OCI-LY3 (cell line): ENCODE measurements around the gene TMCC1.

Experiments used
- H2AFZ ChIP-seq: fragments of 200-600, 300-600 bp; shearing (Covaris generic); 2 replicates; pipeline ENCODE4 v1.6.0; 2014; ENCODE audit warnings: antibody characterized with exemption, low read depth, low read length
- H3K27ac ChIP-seq: fragments of 200-600, 300-600 bp; sonication (generic); 2 replicates; pipeline ENCODE4 v1.5.1; 2014; ENCODE audit warnings: mild to moderate bottlenecking, low read length, moderate library complexity, mixed read lengths
- H3K27me3 ChIP-seq: fragments of 200-600, 300-600 bp; sonication (generic); 2 replicates; pipeline ENCODE4 v1.6.1; 2014; ENCODE audit warnings: low read depth, low read length, mixed read lengths
- H3K36me3 ChIP-seq: fragments of 200-600, 300-600 bp; sonication (generic); replicated peaks from 2 replicates; pipeline ENCODE3; 2014; ENCODE audit warnings: low read depth, low read length, mixed read lengths
- H3K4me1 ChIP-seq: fragments of 300-600, 200-600 bp; sonication (generic); 2 replicates; pipeline ENCODE4 v1.6.1; 2014; ENCODE audit warnings: low read length, mixed read lengths
- H3K4me2 ChIP-seq: fragments of 200-600, 300-600 bp; sonication (generic); 2 replicates; pipeline ENCODE4 v1.6.1; 2014; ENCODE audit warnings: low read length, mixed read lengths
- H3K4me3 ChIP-seq: fragments of 300-600, 200-600 bp; sonication (generic); 2 replicates; pipeline ENCODE4 v1.5.1; 2014; ENCODE audit warnings: antibody characterized with exemption, mild to moderate bottlenecking, low read length, moderate library complexity
- H3K79me2 ChIP-seq: fragments of 300-600, 200-600 bp; shearing (Covaris generic); 2 replicates; pipeline ENCODE4 v1.6.1; 2014; ENCODE audit warnings: mild to moderate bottlenecking, low read length, mixed read lengths
- H3K9ac ChIP-seq: fragments of 300-600, 200-600 bp; shearing (Covaris generic); 2 replicates; pipeline ENCODE4 v1.6.0; 2014; ENCODE audit warnings: mild to moderate bottlenecking, low read length, moderate library complexity
- H3K9me3 ChIP-seq: fragments of 200-600, 300-600 bp; shearing (Covaris generic); 2 replicates; pipeline ENCODE4 v1.6.1; 2014; ENCODE audit warnings: low read length, mixed read lengths; ENCODE audit not compliant: insufficient read depth
- H4K20me1 ChIP-seq: fragments of 200-600, 300-600 bp; sonication (generic); 2 replicates; pipeline ENCODE4 v1.6.1; 2016; ENCODE audit warnings: low read length, mixed read lengths; ENCODE audit not compliant: insufficient read depth
- EZH2phosphoT487 ChIP-seq: fragments of 200-600 bp; shearing (Covaris generic); IDR thresholded peaks from 2 replicates; pipeline ENCODE4 v1.6.1; 2018; ENCODE audit warnings: antibody characterized with exemption, mixed run types, low read depth
- TF ChIP-seq, protein P1 (sequence below): fragments of 200-600, 300-600 bp; sonication (generic); IDR thresholded peaks from 2 replicates; pipeline ENCODE4 v1.5.1; 2014; ENCODE audit warnings: antibody characterized with exemption, low read length, low read depth

TMCC1 gene

GRCh38 chr3:129607391-129608068 is 286.0 kb downstream of the TMCC1 start:
- Histone ChIP-seq H3K9me3 (no peaks in the 10 kb centered on the region), H3K27ac (no peak overlapping the region), H3K4me3 (peak overlapping the region; percentile 81), H3K36me3 (no peaks in the 10 kb centered on the region), H4K20me1 (no peaks in the 10 kb centered on the region), H2AFZ (peak overlapping the region; percentile 73; the same call in 1 of the 2 replicates), H3K4me1 (no peaks in the 10 kb centered on the region), H3K79me2 (no peaks in the 10 kb centered on the region), H3K9ac (no peak overlapping the region), H3K27me3 (peaks cover 32% of the 10 kb centered on the region), H3K4me2 (peak overlapping the region; percentile 78)
- TF ChIP-seq, protein P1, sequence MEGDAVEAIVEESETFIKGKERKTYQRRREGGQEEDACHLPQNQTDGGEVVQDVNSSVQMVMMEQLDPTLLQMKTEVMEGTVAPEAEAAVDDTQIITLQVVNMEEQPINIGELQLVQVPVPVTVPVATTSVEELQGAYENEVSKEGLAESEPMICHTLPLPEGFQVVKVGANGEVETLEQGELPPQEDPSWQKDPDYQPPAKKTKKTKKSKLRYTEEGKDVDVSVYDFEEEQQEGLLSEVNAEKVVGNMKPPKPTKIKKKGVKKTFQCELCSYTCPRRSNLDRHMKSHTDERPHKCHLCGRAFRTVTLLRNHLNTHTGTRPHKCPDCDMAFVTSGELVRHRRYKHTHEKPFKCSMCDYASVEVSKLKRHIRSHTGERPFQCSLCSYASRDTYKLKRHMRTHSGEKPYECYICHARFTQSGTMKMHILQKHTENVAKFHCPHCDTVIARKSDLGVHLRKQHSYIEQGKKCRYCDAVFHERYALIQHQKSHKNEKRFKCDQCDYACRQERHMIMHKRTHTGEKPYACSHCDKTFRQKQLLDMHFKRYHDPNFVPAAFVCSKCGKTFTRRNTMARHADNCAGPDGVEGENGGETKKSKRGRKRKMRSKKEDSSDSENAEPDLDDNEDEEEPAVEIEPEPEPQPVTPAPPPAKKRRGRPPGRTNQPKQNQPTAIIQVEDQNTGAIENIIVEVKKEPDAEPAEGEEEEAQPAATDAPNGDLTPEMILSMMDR = no peak
- no peak for TF ChIP-seq EZH2phosphoT487

GRCh38 chr3:129606636-129607390 is 286.7 kb downstream of the TMCC1 start, which contains the start of gene PLXND1:
Gene PLXND1 (minus strand): TSS chr3:129606676. CDS start chr3:129606639, 37 bp downstream.
- Histone ChIP-seq H3K79me2 (no peaks in the 10 kb centered on the region), H3K27ac (no peak within 1 kb of the TSS), H3K9ac (peak within 1 kb of the TSS; percentile 48), H3K4me3 (peak within 1 kb of the TSS; percentile 81), H3K27me3 (peaks cover 32% of the 10 kb centered on the region), H3K4me2 (peak within 1 kb of the TSS; percentile 78), H3K36me3 (no peaks in the 10 kb centered on the region), H3K4me1 (no peaks in the 10 kb centered on the region), H4K20me1 (no peaks in the 10 kb centered on the region), H2AFZ (peak within 1 kb of the TSS; percentile 73), H3K9me3 (no peaks in the 10 kb centered on the region)
- no peak for TF ChIP-seq EZH2phosphoT487
- TF ChIP-seq, protein P1 = no peak

DNA sequence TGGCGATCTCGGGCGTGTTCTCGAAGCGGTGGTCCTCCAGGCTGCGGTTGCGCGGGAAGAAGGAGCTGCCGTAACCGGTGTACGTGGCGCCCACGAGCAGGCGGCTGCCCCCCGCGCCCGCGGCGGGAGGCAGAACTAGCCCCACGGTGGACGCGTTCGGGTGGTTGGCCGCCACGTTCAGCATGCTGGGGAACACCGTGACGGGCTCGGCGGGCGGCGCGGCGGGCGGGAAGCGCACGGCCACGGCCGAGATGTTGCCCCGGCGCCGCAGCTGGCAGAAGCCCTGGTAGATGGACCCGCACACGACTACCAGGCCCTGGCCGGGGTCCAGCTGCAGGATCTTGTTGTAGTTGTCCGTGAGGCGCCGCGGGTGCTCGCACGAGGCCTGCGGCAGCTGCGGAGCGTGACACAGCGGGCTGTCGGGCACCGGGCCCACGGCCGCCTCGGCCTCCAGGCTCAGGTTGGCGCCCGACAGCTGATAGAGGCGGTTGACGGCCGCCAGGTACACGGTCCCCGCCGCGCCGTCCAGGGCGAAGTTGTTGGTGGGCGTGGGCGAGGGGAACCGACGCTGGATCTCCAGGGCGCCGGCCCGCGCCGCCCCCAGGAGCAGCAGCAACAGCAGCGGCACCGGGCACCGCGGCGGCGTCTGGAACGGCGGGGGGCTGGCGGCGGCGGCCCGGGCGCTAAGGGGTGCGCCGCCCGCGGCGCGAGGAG is 287.4 kb downstream of the TMCC1 start:
- Histone ChIP-seq H3K79me2 (no peaks in the 10 kb centered on the region), H3K9ac (no peak overlapping the region), H3K4me1 (no peaks in the 10 kb centered on the region), H3K36me3 (no peaks in the 10 kb centered on the region), H3K27ac (no peak overlapping the region), H4K20me1 (no peaks in the 10 kb centered on the region), H3K9me3 (no peaks in the 10 kb centered on the region), H3K4me2 (peak overlapping the region; percentile 46), H3K4me3 (peak overlapping the region; percentile 53), H3K27me3 (peaks cover 32% of the 10 kb centered on the region), H2AFZ (no peak overlapping the region)
- TF ChIP-seq EZH2phosphoT487 = no peak
- TF ChIP-seq, protein P1 = no peak
